Loucy (cell line): ENCODE data around the gene RAB40B.

ENCODE experiments used
- CTCF ChIP-seq: fragments of 200-600 bp; sonication (generic); conservative IDR thresholded peaks from 2 replicates; pipeline ENCODE4 v1.5.1; 2014; ENCODE audit warnings: mild to moderate bottlenecking, antibody characterized with exemption, low read length
- EZH2phosphoT487 ChIP-seq: fragments of 200-600 bp; IDR thresholded peaks from 2 replicates; pipeline ENCODE4 v1.6.1; 2018; ENCODE audit warnings: antibody characterized with exemption, mild to moderate bottlenecking, moderate library complexity, borderline replicate concordance

- TF ChIP-seq CTCF (no peak), EZH2phosphoT487 (no peak)
Measured at GRCh38 chr17:82685291-82685690, 13.2 kb downstream of the RAB40B start.
